Embryonic facial prominence (tissue), 1 donor: ENCODE measurements around the gene SPRY2.

Experiments
- DNase-seq: peaks from one replicate; pipeline ENCODE4 v3.0.0-alpha.2; 2016; ENCODE audit errors: extremely low spot score

Gene SPRY2

GRCh38 chr13:80313668-80314256 is 27.2 kb downstream of the SPRY2 start:
- DNase-seq = no peak

- DNase-seq = no peak
Measured at GRCh38 chr13:80312967-80313366, 28.0 kb downstream of the SPRY2 start.

- DNase-seq = no peak
Measured at GRCh38 chr13:80312012-80312704, 28.8 kb downstream of the SPRY2 start.

GRCh38 chr13:80309926-80310325 is 31.0 kb downstream of the SPRY2 start:
- no peak for DNase-seq

- DNase-seq = no peak
Measured at GRCh38 chr13:80307401-80307987, 33.4 kb downstream of the SPRY2 start.

GRCh38 chr13:80306337-80306972 is 34.5 kb downstream of the SPRY2 start:
- no peak for DNase-seq

GRCh38 chr13:80305737-80306136 is 35.2 kb downstream of the SPRY2 start:
- no peak for DNase-seq

- DNase-seq = no peak
Measured at GRCh38 chr13:80303225-80303811, 37.6 kb downstream of the SPRY2 start.

GRCh38 chr13:80299046-80299445 is 41.9 kb downstream of the SPRY2 start:
- DNase-seq = no peak

- DNase-seq = no peak
Measured at GRCh38 chr13:80297503-80297902, 43.4 kb downstream of the SPRY2 start.

GRCh38 chr13:80297094-80297493 is 43.8 kb downstream of the SPRY2 start:
- DNase-seq = no peak

GRCh38 chr13:80296638-80297037 is 44.3 kb downstream of the SPRY2 start:
- no peak for DNase-seq

GRCh38 chr13:80290591-80290990 is 50.3 kb downstream of the SPRY2 start:
- DNase-seq = no peak
